ENCODE data around the gene NEK3.
"Not testable (repeated sequence)": the region's sequence is repeated elsewhere in the genome, so short reads cannot be mapped to it uniquely, and the experiment has no call there.

The NEK3 gene

GRCh38 chr13:52159159-52159982 lies at the start of gene NEK3:
NEK3 (minus strand) TSS chr13:52159597; CDS start chr13:52156191, 3,406 bp downstream.
- in situ Hi-C loops (cut with MboI; ENCODE audit: low pct_unique_long_range_greater_than_20kb, low sequenced_read_pairs, unreplicated experiment): no loop called here
- peak; percentile 70 for DNase-seq (ENCODE audit: low spot score)
- no peak for TF ChIP-seq CTCF (IDR thresholded peaks at IDR 0.05; ENCODE audit: extremely low read depth, insufficient read depth, missing control alignments)

- DNase-seq (ENCODE audit: low spot score); in situ Hi-C loops (cut with MboI; ENCODE audit: low pct_unique_long_range_greater_than_20kb, low sequenced_read_pairs, unreplicated experiment): not testable (repeated sequence)
Measured at GRCh38 chr13:52208384-52208783, 49.0 kb upstream of the NEK3 start.

GRCh38 chr13:52207896-52208295 lies 48.5 kb upstream of the NEK3 start:
- in situ Hi-C loops (cut with MboI; ENCODE audit: low pct_unique_long_range_greater_than_20kb, low sequenced_read_pairs, unreplicated experiment); DNase-seq (ENCODE audit: low spot score): not testable (repeated sequence)

GRCh38 chr13:52207337-52207736 lies 47.9 kb upstream of the NEK3 start:
- in situ Hi-C loops (cut with MboI; ENCODE audit: low pct_unique_long_range_greater_than_20kb, low sequenced_read_pairs, unreplicated experiment); DNase-seq (ENCODE audit: low spot score): not testable (repeated sequence)

GRCh38 chr13:52204546-52204945 lies 45.1 kb upstream of the NEK3 start:
- in situ Hi-C loops (cut with MboI; ENCODE audit: low pct_unique_long_range_greater_than_20kb, low sequenced_read_pairs, unreplicated experiment); DNase-seq (ENCODE audit: low spot score): not testable (repeated sequence)

GRCh38 chr13:52203864-52204263 lies 44.5 kb upstream of the NEK3 start:
- DNase-seq (ENCODE audit: low spot score); in situ Hi-C loops (cut with MboI; ENCODE audit: low pct_unique_long_range_greater_than_20kb, low sequenced_read_pairs, unreplicated experiment): not testable (repeated sequence)

GRCh38 chr13:52202506-52202905 lies 43.1 kb upstream of the NEK3 start:
- DNase-seq (ENCODE audit: low spot score); in situ Hi-C loops (cut with MboI; ENCODE audit: low pct_unique_long_range_greater_than_20kb, low sequenced_read_pairs, unreplicated experiment): not testable (repeated sequence)

- DNase-seq (ENCODE audit: low spot score): peak; percentile 41
- TF ChIP-seq CTCF (IDR thresholded peaks at IDR 0.05; ENCODE audit: extremely low read depth, insufficient read depth, missing control alignments): peak; percentile 53
- in situ Hi-C loops (cut with MboI; ENCODE audit: low pct_unique_long_range_greater_than_20kb, low sequenced_read_pairs, unreplicated experiment): not testable (repeated sequence)
Measured at GRCh38 chr13:52201439-52202193, 42.2 kb upstream of the NEK3 start.

GRCh38 chr13:52195401-52195837 lies 36.0 kb upstream of the NEK3 start:
- peak; percentile 43 for TF ChIP-seq CTCF (IDR thresholded peaks at IDR 0.05; ENCODE audit: extremely low read depth, insufficient read depth, missing control alignments)
- DNase-seq (ENCODE audit: low spot score): peak; percentile 77
- in situ Hi-C loops (cut with MboI; ENCODE audit: low pct_unique_long_range_greater_than_20kb, low sequenced_read_pairs, unreplicated experiment): no loop called here
